ENCODE measurements around the gene SBF2. TPM values are rescaled to one million over a fixed set of nuclear protein-coding genes. Genes with fewer than 3 reads are reported as not detected.
"Not testable (repeated sequence)": the region's sequence is repeated elsewhere in the genome, so short reads cannot be mapped to it uniquely, and the experiment has no call there.

The SBF2 gene
- total RNA-seq, 4 donors from 2014 or later = 52.8 to 87.9 (median 62.4) TPM

DNA sequence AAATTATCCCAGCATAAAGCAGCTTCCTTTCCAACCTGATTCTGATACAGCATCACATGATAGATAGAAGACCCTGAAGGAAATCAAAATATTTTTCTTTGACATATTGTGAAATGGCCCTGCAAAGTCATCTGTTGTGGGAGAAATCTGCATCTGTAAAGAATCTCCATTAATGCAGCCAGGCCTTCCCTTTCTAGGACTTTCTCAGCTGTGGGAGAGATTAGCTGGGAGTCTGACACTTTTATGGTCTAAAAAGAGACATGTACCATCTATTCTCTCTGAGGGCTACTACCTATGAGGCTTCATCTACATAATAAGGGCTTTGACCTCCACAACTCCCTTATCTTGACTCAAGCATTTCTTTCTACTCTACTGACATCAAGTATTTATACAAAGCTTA lies 392.1 kb downstream of the SBF2 start:
- Histone ChIP-seq H3K36me3 (no peaks in the 10 kb centered on the region), H3K27ac (no peak overlapping the region), H3K27me3 (no peaks in the 10 kb centered on the region), H3K4me3 (no peak overlapping the region), H3K9me3 (no peaks in the 10 kb centered on the region), H3K4me1 (peaks cover 0 to 5% (median 5%) of the 10 kb centered on the region in 3 donors)
- no peak for ATAC-seq
- TF ChIP-seq POLR2A (IDR thresholded peaks at IDR 0.05) = no peak
- TF ChIP-seq POLR2AphosphoS5 (IDR thresholded peaks at IDR 0.05) = no peak
- TF ChIP-seq, protein P1, sequence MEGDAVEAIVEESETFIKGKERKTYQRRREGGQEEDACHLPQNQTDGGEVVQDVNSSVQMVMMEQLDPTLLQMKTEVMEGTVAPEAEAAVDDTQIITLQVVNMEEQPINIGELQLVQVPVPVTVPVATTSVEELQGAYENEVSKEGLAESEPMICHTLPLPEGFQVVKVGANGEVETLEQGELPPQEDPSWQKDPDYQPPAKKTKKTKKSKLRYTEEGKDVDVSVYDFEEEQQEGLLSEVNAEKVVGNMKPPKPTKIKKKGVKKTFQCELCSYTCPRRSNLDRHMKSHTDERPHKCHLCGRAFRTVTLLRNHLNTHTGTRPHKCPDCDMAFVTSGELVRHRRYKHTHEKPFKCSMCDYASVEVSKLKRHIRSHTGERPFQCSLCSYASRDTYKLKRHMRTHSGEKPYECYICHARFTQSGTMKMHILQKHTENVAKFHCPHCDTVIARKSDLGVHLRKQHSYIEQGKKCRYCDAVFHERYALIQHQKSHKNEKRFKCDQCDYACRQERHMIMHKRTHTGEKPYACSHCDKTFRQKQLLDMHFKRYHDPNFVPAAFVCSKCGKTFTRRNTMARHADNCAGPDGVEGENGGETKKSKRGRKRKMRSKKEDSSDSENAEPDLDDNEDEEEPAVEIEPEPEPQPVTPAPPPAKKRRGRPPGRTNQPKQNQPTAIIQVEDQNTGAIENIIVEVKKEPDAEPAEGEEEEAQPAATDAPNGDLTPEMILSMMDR (IDR thresholded peaks at IDR 0.05) = no peak

DNA sequence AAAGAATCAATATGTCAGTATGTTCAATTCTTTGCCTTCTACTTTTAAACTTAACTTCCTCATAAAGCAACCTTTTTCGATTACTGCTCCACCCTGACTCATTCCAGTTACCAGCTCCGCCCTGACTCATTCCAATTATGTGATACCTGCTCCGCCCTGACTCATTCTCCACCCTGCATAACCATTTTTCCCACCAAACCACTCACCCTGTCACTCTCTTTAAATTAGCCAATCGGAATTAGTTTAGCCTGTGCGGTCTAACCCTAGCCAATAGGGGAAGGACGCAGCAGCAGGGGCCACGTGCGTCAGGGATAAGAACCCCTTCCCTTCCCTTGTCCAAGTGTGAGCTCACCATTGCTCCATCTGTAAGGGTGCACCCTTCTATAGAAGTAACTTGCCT lies 393.8 kb downstream of the SBF2 start:
- not testable (repeated sequence) for H3K4me1 ChIP-seq, H3K9me3 ChIP-seq, H3K36me3 ChIP-seq, ATAC-seq, H3K27ac ChIP-seq, H3K4me3 ChIP-seq, H3K27me3 ChIP-seq
- 85 to 89% methylated on average over 4 to 7 of the region's 8 CpGs for WGBS, 2 donors (ENCODE audit: low coverage in 1 of 2)

DNA sequence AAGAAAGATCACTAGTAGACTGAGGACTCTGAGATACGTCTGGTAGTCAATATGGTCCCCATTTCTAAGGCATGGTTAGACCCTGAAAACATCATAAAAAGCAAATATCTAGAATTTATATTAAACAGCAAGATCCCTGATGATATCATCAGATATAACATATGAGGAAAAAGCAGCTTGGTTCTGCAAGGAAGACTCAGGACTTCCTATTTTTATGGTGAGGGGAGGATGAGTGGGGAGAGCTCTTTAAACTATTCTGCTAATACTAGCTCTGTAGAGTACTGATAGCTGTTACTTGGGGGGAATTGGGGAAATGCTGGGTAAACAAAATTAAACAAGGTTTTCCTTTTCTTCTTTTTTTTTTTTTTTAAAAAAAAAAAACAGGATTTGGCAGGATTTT lies 394.3 kb downstream of the SBF2 start:
- H3K4me3 ChIP-seq = no peak overlapping the region
- no peaks in the 10 kb centered on the region for H3K4me1 ChIP-seq
- 89 to 100% methylated on average over 1 of the region's 1 CpG for WGBS, 2 donors (ENCODE audit: low coverage in 1 of 2)
- TF ChIP-seq, protein P1 (IDR thresholded peaks at IDR 0.05) = no peak
- no peak for TF ChIP-seq EP300 (IDR thresholded peaks at IDR 0.05)
- TF ChIP-seq POLR2A (IDR thresholded peaks at IDR 0.05) = no peak
- TF ChIP-seq POLR2AphosphoS5 (IDR thresholded peaks at IDR 0.05) = no peak
- ATAC-seq = no peak
- peaks cover 0 to 12% (median 0%) of the 10 kb centered on the region in 3 donors for H3K9me3 ChIP-seq
- no peaks in the 10 kb centered on the region for H3K27me3 ChIP-seq
- no peak overlapping the region for H3K27ac ChIP-seq
- peaks cover 3 to 14% of the 10 kb centered on the region in 2 donors for H3K36me3 ChIP-seq

DNA sequence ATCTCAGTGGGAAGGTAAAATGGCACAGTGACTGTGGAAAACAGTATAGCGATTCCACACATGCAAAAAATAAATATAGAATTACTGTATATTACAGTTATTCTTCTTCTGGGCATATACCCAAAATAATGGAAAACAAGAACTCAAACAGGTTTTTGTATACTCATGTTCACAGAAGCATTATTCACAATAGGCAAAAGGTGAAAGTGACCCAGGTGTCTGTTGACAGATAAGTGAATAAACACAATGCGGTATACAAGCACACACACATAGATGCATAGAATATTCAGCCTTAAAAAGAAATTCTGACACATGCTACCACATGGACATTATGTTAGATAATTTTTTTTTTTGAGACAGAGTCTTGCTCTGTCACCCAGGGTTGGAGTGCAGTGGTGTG lies 397.1 kb downstream of the SBF2 start:
- TF ChIP-seq, protein P1 (IDR thresholded peaks at IDR 0.05) = no peak
- no peak for TF ChIP-seq POLR2AphosphoS5 (IDR thresholded peaks at IDR 0.05)
- TF ChIP-seq POLR2A (IDR thresholded peaks at IDR 0.05) = no peak
- TF ChIP-seq EP300 (IDR thresholded peaks at IDR 0.05) = no peak
- WGBS, 2 donors (ENCODE audit: low coverage in 1 of 2) = 82% methylated on average over 1 to 2 of the region's 2 CpGs
- Histone ChIP-seq H3K27ac (no peak overlapping the region), H3K36me3 (peaks cover 3 to 36% of the 10 kb centered on the region in 2 donors), H3K9me3 (peaks cover 0 to 15% (median 0%) of the 10 kb centered on the region in 3 donors), H3K4me1 (no peaks in the 10 kb centered on the region), H3K4me3 (no peak overlapping the region), H3K27me3 (no peaks in the 10 kb centered on the region)
- no peak for ATAC-seq

DNA sequence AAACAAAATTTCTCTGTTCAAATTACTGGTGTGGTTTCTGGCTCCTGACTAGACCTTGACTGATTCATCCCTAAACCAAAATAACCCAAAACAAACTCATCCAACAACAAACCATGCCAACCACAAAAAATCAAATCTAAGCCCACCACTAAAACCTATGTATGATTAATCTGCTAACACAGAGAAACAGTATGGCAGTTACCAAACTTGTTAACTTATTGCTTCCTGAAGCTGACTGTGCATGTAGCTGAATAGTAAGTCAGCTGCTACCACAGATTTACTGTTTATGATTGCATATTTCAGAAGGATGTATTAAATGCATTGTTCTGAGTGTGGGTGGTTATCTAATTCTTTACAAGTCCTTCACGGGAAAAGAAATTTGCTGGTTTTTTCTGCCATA lies 399.0 kb downstream of the SBF2 start:
- ATAC-seq = no peak
- peaks cover 3 to 36% of the 10 kb centered on the region in 2 donors for H3K36me3 ChIP-seq
- H3K27ac ChIP-seq = no peak overlapping the region
- peaks cover 0 to 15% (median 0%) of the 10 kb centered on the region in 3 donors for H3K9me3 ChIP-seq
- WGBS, 2 donors (ENCODE audit: low coverage in 1 of 2) = 57 to 89% methylated on average over 1 of the region's 1 CpG
- no peaks in the 10 kb centered on the region for H3K4me1 ChIP-seq
- H3K27me3 ChIP-seq = no peaks in the 10 kb centered on the region
- TF ChIP-seq EP300 (IDR thresholded peaks at IDR 0.05) = no peak
- H3K4me3 ChIP-seq = no peak overlapping the region

DNA sequence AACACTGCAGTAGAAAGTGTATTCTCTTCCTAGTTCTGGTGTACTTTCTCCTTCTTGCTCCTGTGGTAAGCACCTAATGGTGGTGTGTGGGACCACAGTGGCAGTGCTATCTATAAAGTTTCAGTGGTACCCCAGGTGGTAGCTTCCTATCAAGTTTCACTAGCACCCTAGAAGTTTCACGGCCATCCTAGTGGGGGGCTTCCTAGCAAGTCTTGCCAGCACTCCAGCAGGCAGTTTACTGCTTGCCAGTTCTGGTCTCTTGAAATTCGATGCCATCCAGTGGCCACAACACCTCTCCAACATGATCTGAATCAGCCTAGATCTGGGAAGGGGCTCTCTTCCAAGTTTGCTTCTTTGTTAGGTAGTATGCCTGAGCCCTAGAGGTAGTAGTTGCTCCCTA lies 400.5 kb downstream of the SBF2 start:
- Histone ChIP-seq H3K36me3 (peaks cover 3 to 36% of the 10 kb centered on the region in 2 donors), H3K4me3 (no peak overlapping the region), H3K27ac (no peak overlapping the region), H3K4me1 (no peaks in the 10 kb centered on the region), H3K27me3 (no peaks in the 10 kb centered on the region), H3K9me3 (peaks cover 0 to 15% (median 0%) of the 10 kb centered on the region in 3 donors)
- 60 to 88% methylated on average over 1 of the region's 2 CpGs for WGBS, 2 donors (ENCODE audit: low coverage in 1 of 2)
- ATAC-seq = no peak
- TF ChIP-seq, protein P1 (IDR thresholded peaks at IDR 0.05) = no peak
- no peak for TF ChIP-seq POLR2AphosphoS5 (IDR thresholded peaks at IDR 0.05)
- TF ChIP-seq EP300 (IDR thresholded peaks at IDR 0.05) = no peak
- no peak for TF ChIP-seq POLR2A (IDR thresholded peaks at IDR 0.05)

Measured in gastroesophageal sphincter (tissue), 4 donors.